Neural cell (in vitro differentiated cells): ENCODE measurements around the gene MGME1. TPM values are rescaled to one million over a fixed set of nuclear protein-coding genes. Genes with fewer than 3 reads are reported as not detected.

Source experiments
- H2AFZ ChIP-seq: fragments of 200-600, 300-800 bp; sonication (generic), shearing (Covaris generic); 2 replicates; pipeline ENCODE4 v1.6.0; 2014; ENCODE audit warnings: low read depth, mild to moderate bottlenecking, antibody characterized with exemption, low read length, moderate library complexity
- H3F3A ChIP-seq: fragments of 200-600 bp; shearing (Covaris generic); 2 replicates; pipeline ENCODE4 v1.6.1; 2016; ENCODE audit warnings: mild to moderate bottlenecking, moderate library complexity, mixed read lengths, antibody characterized with exemption, low read length; ENCODE audit not compliant: insufficient read depth, poor library complexity, severe bottlenecking
- H3K27ac ChIP-seq: fragments of 200-600, 300-800 bp; sonication (generic), shearing (Covaris generic); 2 replicates; pipeline ENCODE4 v1.5.1; 2014; ENCODE audit warnings: mild to moderate bottlenecking, low read length, moderate library complexity
- H3K27me3 ChIP-seq: fragments of 300-800, 200-600 bp; sonication (generic), shearing (Covaris generic); 2 replicates; pipeline ENCODE4 v1.6.0; 2014; ENCODE audit warnings: mild to moderate bottlenecking, low read depth, low read length, moderate library complexity; ENCODE audit not compliant: insufficient read depth
- H3K36me3 ChIP-seq: fragments of 300-800, 200-600 bp; sonication (generic), shearing (Covaris generic); 2 replicates; pipeline ENCODE4 v1.5.1; 2014; ENCODE audit warnings: mild to moderate bottlenecking, antibody characterized with exemption, low read length, moderate library complexity; ENCODE audit not compliant: insufficient read depth
- H3K4me2 ChIP-seq: fragments of 300-800, 200-600 bp; sonication (generic), shearing (Covaris generic); 2 replicates; pipeline ENCODE4 v1.6.0; 2014; ENCODE audit warnings: mild to moderate bottlenecking, low read length
- H3K4me3 ChIP-seq: fragments of 300-800, 200-600 bp; sonication (generic), shearing (Covaris generic); 2 replicates; pipeline ENCODE4 v1.5.1; 2014; ENCODE audit warnings: mild to moderate bottlenecking, low read length, moderate library complexity
- H3K79me2 ChIP-seq: fragments of 200-600 bp; shearing (Covaris generic); replicated peaks from 2 replicates; pipeline ENCODE4 v1.6.0; 2014; ENCODE audit warnings: mild to moderate bottlenecking, low read length, moderate library complexity; ENCODE audit not compliant: insufficient read depth
- H3K9ac ChIP-seq: fragments of 300-800, 200-600 bp; sonication (generic), shearing (Covaris generic); 2 replicates; pipeline ENCODE4 v1.6.1; 2016; ENCODE audit warnings: mild to moderate bottlenecking, low read length, mixed read lengths
- H3K9me2 ChIP-seq: fragments of 200-600 bp; shearing (Covaris generic); 2 replicates; pipeline ENCODE4 v1.6.1; 2016; ENCODE audit warnings: mild to moderate bottlenecking, low read length, mixed read lengths; ENCODE audit not compliant: insufficient read depth
- H3K9me3 ChIP-seq: fragments of 200-600, 300-800 bp; sonication (generic), shearing (Covaris generic); 2 replicates; pipeline ENCODE4 v1.6.1; 2016; ENCODE audit warnings: mild to moderate bottlenecking, mixed run types, low read length, moderate library complexity, mixed read lengths
- H4K20me1 ChIP-seq: fragments of 200-600 bp; shearing (Covaris generic); 2 replicates; pipeline ENCODE4 v1.6.1; 2016; ENCODE audit warnings: mild to moderate bottlenecking, mixed run types; ENCODE audit not compliant: insufficient read depth
- CTCF ChIP-seq: fragments of 450-650 bp; IDR thresholded peaks from 2 replicates; pipeline ENCODE4 v1.5.1; 2014; ENCODE audit warnings: antibody characterized with exemption, mild to moderate bottlenecking, moderate library complexity; ENCODE audit not compliant: poor library complexity, severe bottlenecking
- EP300 ChIP-seq: fragments of 450-650 bp; conservative IDR thresholded peaks from 2 replicates; pipeline ENCODE4 v1.6.1; 2014; ENCODE audit warnings: antibody characterized with exemption, mild to moderate bottlenecking, moderate library complexity; ENCODE audit not compliant: poor library complexity, severe bottlenecking
- EZH2 ChIP-seq: fragments of 200-600, 300-800 bp; shearing (Covaris generic), sonication (generic); IDR thresholded peaks from 2 replicates; pipeline ENCODE4 v1.6.1; 2014; ENCODE audit warnings: antibody characterized with exemption, low read length, borderline replicate concordance, mild to moderate bottlenecking; ENCODE audit not compliant: insufficient read depth, poor library complexity, severe bottlenecking
- MXI1 ChIP-seq: fragments of 450-650 bp; conservative IDR thresholded peaks from 2 replicates; pipeline ENCODE4 v1.6.1; 2014; ENCODE audit warnings: antibody characterized with exemption, mild to moderate bottlenecking; ENCODE audit not compliant: poor library complexity, severe bottlenecking
- POLR2AphosphoS5 ChIP-seq: IDR thresholded peaks from 2 replicates; pipeline ENCODE4 v1.6.1; 2012
- RAD21 ChIP-seq: fragments of 450-650 bp; conservative IDR thresholded peaks from 2 replicates; pipeline ENCODE4 v1.6.1; 2014; ENCODE audit warnings: antibody characterized with exemption, mild to moderate bottlenecking, moderate library complexity
- REST ChIP-seq: IDR thresholded peaks from 2 replicates; pipeline ENCODE4 v1.6.1; 2012; ENCODE audit warnings: borderline replicate concordance
- SMC3 ChIP-seq: fragments of 450-650 bp; conservative IDR thresholded peaks from 2 replicates; pipeline ENCODE4 v1.6.1; 2014; ENCODE audit warnings: antibody characterized with exemption, mild to moderate bottlenecking, moderate library complexity; ENCODE audit not compliant: poor library complexity
- TAF1 ChIP-seq: IDR thresholded peaks from 2 replicates; pipeline ENCODE4 v1.6.1; 2012; ENCODE audit warnings: low read depth
- polyA plus RNA-seq: library from polyadenylated mRNA; depleted of rRNA; stranded (reverse); fragments of >200 nt; gene quantifications from 2 replicates; pipeline ENCODE4 v1.2.3, GENCODE V29; 2014

Gene MGME1
- polyA plus RNA-seq, 1 donor from 2014 or later: 7.0 TPM

- H3F3A ChIP-seq: no peaks in the 10 kb centered on the region
- H3K79me2 ChIP-seq: no peaks in the 10 kb centered on the region
- H3K9me3 ChIP-seq: no peaks in the 10 kb centered on the region
- H3K9me2 ChIP-seq: no peaks in the 10 kb centered on the region
- no peaks in the 10 kb centered on the region for H3K27me3 ChIP-seq
- no peak overlapping the region for H3K27ac ChIP-seq
- H2AFZ ChIP-seq: no peak overlapping the region
- H3K9ac ChIP-seq: no peak overlapping the region
- no peak for TF ChIP-seq SMC3
- TF ChIP-seq REST: no peak
- TF ChIP-seq EZH2: no peak
- no peak for TF ChIP-seq MXI1
- no peak for TF ChIP-seq EP300
- no peak for TF ChIP-seq POLR2AphosphoS5
- TF ChIP-seq RAD21: no peak
- TF ChIP-seq TAF1: no peak
- TF ChIP-seq CTCF: no peak
- no peak overlapping the region for H3K4me2 ChIP-seq
- no peak overlapping the region for H3K4me3 ChIP-seq
- H4K20me1 ChIP-seq: no peaks in the 10 kb centered on the region
- H3K36me3 ChIP-seq: no peaks in the 10 kb centered on the region
These were observed 48.0 kb downstream of the MGME1 start for GRCh38 chr20:18016772-18017171.

GRCh38 chr20:18018100-18018499, 49.3 kb downstream of the MGME1 start:
- H3K4me3 ChIP-seq: no peak overlapping the region

More at GRCh38 chr20:18018100-18018499, 49.3 kb downstream of the MGME1 start:
- Histone ChIP-seq H3K27ac (no peak overlapping the region), H3K9ac (no peak overlapping the region), H3K4me2 (no peak overlapping the region), H3K9me3 (no peaks in the 10 kb centered on the region), H3K79me2 (no peaks in the 10 kb centered on the region), H3K9me2 (no peaks in the 10 kb centered on the region), H3K27me3 (no peaks in the 10 kb centered on the region), H3K36me3 (no peaks in the 10 kb centered on the region), H2AFZ (no peak overlapping the region), H3F3A (no peaks in the 10 kb centered on the region), H4K20me1 (no peaks in the 10 kb centered on the region)
- TF ChIP-seq MXI1 (no peak), REST (no peak), TAF1 (no peak), SMC3 (no peak), EP300 (no peak), CTCF (no peak), EZH2 (no peak), POLR2AphosphoS5 (no peak), RAD21 (no peak)
